Smooth muscle cell (in vitro differentiated cells): ENCODE measurements around the gene SEC14L6. TPM values are rescaled to one million over a fixed set of nuclear protein-coding genes. Genes with fewer than 3 reads are reported as not detected.

Experiments
- DNase-seq: peaks from one replicate; lab custom pipeline; 2025; ENCODE audit not compliant: unreplicated experiment; lab: John Stamatoyannopoulos, UW
- H2AFZ ChIP-seq: fragments of 200-600 bp; sonication (generic); 2 replicates; pipeline ENCODE4 v1.6.0; 2016; ENCODE audit warnings: antibody characterized with exemption, low read depth, mild to moderate bottlenecking
- H3F3A ChIP-seq: fragments of 200-600 bp; sonication (generic); 2 replicates; pipeline ENCODE4 v1.6.0; 2017; ENCODE audit warnings: antibody characterized with exemption, low read depth
- H3K27ac ChIP-seq: fragments of 200-600 bp; sonication (generic); 2 replicates; pipeline ENCODE4 v1.5.1; 2016; ENCODE audit warnings: low read depth, mild to moderate bottlenecking
- H3K27me3 ChIP-seq: fragments of 200-600 bp; sonication (generic); 2 replicates; pipeline ENCODE4 v1.6.1; 2016; ENCODE audit warnings: low read depth, mild to moderate bottlenecking
- H3K36me3 ChIP-seq: fragments of 200-600 bp; sonication (generic); 2 replicates; pipeline ENCODE4 v1.5.1; 2016; ENCODE audit warnings: low read depth
- H3K4me1 ChIP-seq: fragments of 200-600 bp; sonication (generic); 2 replicates; pipeline ENCODE4 v1.5.1; 2016; ENCODE audit warnings: low read depth
- H3K4me2 ChIP-seq: fragments of 200-600 bp; sonication (generic); 2 replicates; pipeline ENCODE4 v1.6.0; 2016; ENCODE audit warnings: mild to moderate bottlenecking
- H3K4me3 ChIP-seq: fragments of 200-600 bp; sonication (generic); 2 replicates; pipeline ENCODE4 v1.5.1; 2016; ENCODE audit warnings: mild to moderate bottlenecking
- H3K79me2 ChIP-seq: fragments of 200-600 bp; sonication (generic); 2 replicates; pipeline ENCODE4 v1.6.0; 2016; ENCODE audit warnings: low read depth, mild to moderate bottlenecking
- H3K9ac ChIP-seq: fragments of 200-600 bp; sonication (generic); 2 replicates; pipeline ENCODE4 v1.6.0; 2016; ENCODE audit warnings: low read depth
- H3K9me3 ChIP-seq: fragments of 200-600 bp; sonication (generic); replicated peaks from 2 replicates; pipeline ENCODE4 v1.5.1; 2016; ENCODE audit warnings: low read depth
- H4K20me1 ChIP-seq: fragments of 200-600 bp; sonication (generic); 2 replicates; pipeline ENCODE4 v1.6.0; 2016; ENCODE audit warnings: low read depth
- CTCF ChIP-seq: fragments of 200-600 bp; sonication (generic); IDR thresholded peaks from 2 replicates; pipeline ENCODE4 v1.5.1; 2017; ENCODE audit warnings: borderline replicate concordance, mild to moderate bottlenecking, antibody characterized with exemption; ENCODE audit not compliant: insufficient read depth, poor library complexity, severe bottlenecking
- WGBS: methylation state at CpG from one replicate; pipeline ENCODE4 v1.1.7; 2016; ENCODE audit warnings: low lambda C conversion rate; 5-methylcytosine and 5-hydroxymethylcytosine counted together
- polyA plus RNA-seq: library from polyadenylated mRNA; unstranded; fragments of >200 nt; fragmentation: Nextera tagmentation; extraction: Ambion mirVana; gene quantifications from 2 replicates; pipeline ENCODE4 v1.2.1, GENCODE V29; 2016
- total RNA-seq: library from RNA; depleted of rRNA; stranded (reverse); fragments of >200 nt; gene quantifications from 2 replicates; pipeline ENCODE4 v1.2.3, GENCODE V29; 2014

SEC14L6 gene
- total and polyA plus RNA-seq, 2 experiments from 2014 or later = 0.09 TPM; not detected in 1

GRCh38 chr22:30513462-30513861 is 33.1 kb downstream of the SEC14L6 start:
- no peak overlapping the region for H3K27ac ChIP-seq
- H4K20me1 ChIP-seq = no peaks in the 10 kb centered on the region
- no peak overlapping the region for H3K4me3 ChIP-seq
- H3K27me3 ChIP-seq = no peaks in the 10 kb centered on the region
- 92% methylated on average over 6 of the region's 6 CpGs for WGBS
- no peaks in the 10 kb centered on the region for H3K4me1 ChIP-seq
- DNase-seq = no peak
- no peak overlapping the region for H2AFZ ChIP-seq
- H3K9me3 ChIP-seq = no peaks in the 10 kb centered on the region
- no peaks in the 10 kb centered on the region for H3K36me3 ChIP-seq
- H3K9ac ChIP-seq = no peak overlapping the region
- no peaks in the 10 kb centered on the region for H3K79me2 ChIP-seq
- no peak for TF ChIP-seq CTCF
- no peaks in the 10 kb centered on the region for H3F3A ChIP-seq
- no peak overlapping the region for H3K4me2 ChIP-seq

GRCh38 chr22:30511911-30512310 is 34.6 kb downstream of the SEC14L6 start:
- Histone ChIP-seq H3K27ac (no peak overlapping the region), H3K79me2 (no peaks in the 10 kb centered on the region), H3K27me3 (no peaks in the 10 kb centered on the region), H4K20me1 (no peaks in the 10 kb centered on the region), H3K9me3 (no peaks in the 10 kb centered on the region), H3K9ac (no peak overlapping the region), H3F3A (no peaks in the 10 kb centered on the region), H2AFZ (no peak overlapping the region), H3K36me3 (no peaks in the 10 kb centered on the region), H3K4me3 (no peak overlapping the region), H3K4me1 (no peaks in the 10 kb centered on the region), H3K4me2 (no peak overlapping the region)
- no peak for TF ChIP-seq CTCF
- no peak for DNase-seq
- WGBS = 96% methylated on average over 7 of the region's 7 CpGs

- no peaks in the 10 kb centered on the region for H3K36me3 ChIP-seq
- no peak overlapping the region for H3K4me3 ChIP-seq
- H3K4me1 ChIP-seq = no peaks in the 10 kb centered on the region
- H3K27me3 ChIP-seq = no peaks in the 10 kb centered on the region
- no peak for TF ChIP-seq CTCF
- no peak overlapping the region for H2AFZ ChIP-seq
- no peaks in the 10 kb centered on the region for H3F3A ChIP-seq
- H3K79me2 ChIP-seq = no peaks in the 10 kb centered on the region
- no peak overlapping the region for H3K9ac ChIP-seq
- WGBS = 97% methylated on average over 9 of the region's 9 CpGs
- no peaks in the 10 kb centered on the region for H4K20me1 ChIP-seq
- H3K27ac ChIP-seq = no peak overlapping the region
- DNase-seq = no peak
- no peaks in the 10 kb centered on the region for H3K9me3 ChIP-seq
- no peak overlapping the region for H3K4me2 ChIP-seq
Observed at GRCh38 chr22:30511109-30511508, 35.4 kb downstream of the SEC14L6 start.

- Histone ChIP-seq H3K4me3 (no peak overlapping the region), H3K79me2 (no peaks in the 10 kb centered on the region), H3K27ac (no peak overlapping the region), H3K9me3 (no peaks in the 10 kb centered on the region), H3K9ac (no peak overlapping the region), H3K36me3 (no peaks in the 10 kb centered on the region), H3K4me1 (no peaks in the 10 kb centered on the region), H4K20me1 (no peaks in the 10 kb centered on the region), H3K4me2 (no peak overlapping the region), H3F3A (no peaks in the 10 kb centered on the region), H3K27me3 (peaks cover 11% of the 10 kb centered on the region), H2AFZ (no peak overlapping the region)
- TF ChIP-seq CTCF = no peak
- 94% methylated on average over 5 of the region's 5 CpGs for WGBS
- DNase-seq = no peak
Observed at GRCh38 chr22:30508216-30508615, 38.3 kb downstream of the SEC14L6 start.
